Neural cell (in vitro differentiated cells): Measurements from ENCODE around the gene SLC9A3.

Source experiments
- CTCF ChIP-seq: fragments of 450-650 bp; IDR thresholded peaks from 2 replicates; pipeline ENCODE4 v1.5.1; 2014; ENCODE audit warnings: antibody characterized with exemption, mild to moderate bottlenecking, moderate library complexity; ENCODE audit not compliant: poor library complexity, severe bottlenecking
- SMC3 ChIP-seq: fragments of 450-650 bp; conservative IDR thresholded peaks from 2 replicates; pipeline ENCODE4 v1.6.1; 2014; ENCODE audit warnings: antibody characterized with exemption, mild to moderate bottlenecking, moderate library complexity; ENCODE audit not compliant: poor library complexity

GRCh38 chr5:567664-568060 lies 43.4 kb upstream of the SLC9A3 start:
- TF ChIP-seq CTCF: no peak
- no peak for TF ChIP-seq SMC3
